ENCODE data around the gene UBE2I. TPM values are rescaled to one million over a fixed set of nuclear protein-coding genes. Genes with fewer than 3 reads are reported as not detected.
"Not testable (repeated sequence)": the region's sequence is repeated elsewhere in the genome, so short reads cannot be mapped to it uniquely, and the experiment has no call there.

UBE2I gene
- total RNA-seq, 1 experiment from 2014 or later = 78.2 TPM

- DNase-seq (ENCODE audit: low read depth) = no peak
Observed at GRCh38 chr16:1312903-1313302, 3.5 kb downstream of the UBE2I start.

- DNase-seq (ENCODE audit: low read depth) = no peak
Observed at GRCh38 chr16:1313721-1314369, 4.4 kb downstream of the UBE2I start.

DNA sequence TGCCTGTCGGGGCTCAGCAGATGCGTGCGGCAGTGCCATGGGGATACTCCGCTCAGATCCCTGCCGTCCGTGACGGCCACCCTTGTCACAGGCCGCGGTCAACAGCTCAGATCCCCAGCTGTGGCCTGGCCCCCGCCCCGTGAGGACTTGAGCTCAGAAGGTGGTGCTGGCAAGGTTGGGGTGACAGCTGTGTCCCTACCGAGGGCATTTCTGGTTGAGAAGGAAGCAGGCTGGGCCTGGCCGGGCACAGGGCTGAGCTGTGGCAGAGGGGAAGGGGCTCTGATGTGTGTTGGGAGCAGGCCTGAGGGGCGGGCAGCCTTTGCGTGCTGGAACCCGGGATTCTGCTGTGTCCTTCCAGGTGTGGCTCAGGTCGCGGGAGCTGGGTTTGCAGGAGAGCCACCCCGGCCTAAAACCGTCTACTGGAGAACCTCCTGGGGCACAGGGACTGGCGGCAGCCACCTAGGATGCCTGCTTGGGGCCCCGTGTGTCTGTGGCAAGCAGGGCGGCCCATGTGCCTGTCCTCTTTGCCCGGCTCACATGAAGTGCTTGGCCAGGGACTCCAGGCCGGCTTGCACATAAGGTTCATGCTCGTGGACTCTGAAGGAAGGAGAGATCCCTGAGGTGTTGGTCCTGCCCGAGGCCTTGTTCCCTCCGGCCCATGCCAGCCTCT lies 5.1 kb downstream of the UBE2I start:
- no peak for DNase-seq (ENCODE audit: low read depth)

- no peak for DNase-seq (ENCODE audit: low read depth)
Observed at GRCh38 chr16:1315081-1316032, 5.9 kb downstream of the UBE2I start.

DNA sequence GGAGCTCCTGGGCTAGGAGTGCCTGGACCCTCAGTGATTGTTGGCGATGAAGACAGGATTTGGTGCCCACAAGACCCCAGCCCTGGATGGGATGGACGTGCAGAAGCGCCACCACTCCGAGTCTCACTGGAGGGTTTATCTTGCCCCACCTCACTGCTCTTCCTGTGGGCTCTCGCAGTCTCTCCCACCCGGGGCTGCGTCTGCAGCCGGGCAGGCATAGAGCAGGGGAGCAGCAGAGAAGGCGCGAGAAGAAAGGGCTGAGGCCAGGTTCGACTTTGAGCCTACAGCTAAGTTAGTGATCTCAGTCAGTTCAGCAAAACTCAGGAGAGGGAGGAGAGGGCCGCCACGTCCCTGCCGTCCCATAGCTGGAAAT lies 6.6 kb downstream of the UBE2I start:
- no peak for DNase-seq (ENCODE audit: low read depth)

GRCh38 chr16:1317479-1318267 lies 8.2 kb downstream of the UBE2I start:
- DNase-seq (ENCODE audit: low read depth) = no peak

DNA sequence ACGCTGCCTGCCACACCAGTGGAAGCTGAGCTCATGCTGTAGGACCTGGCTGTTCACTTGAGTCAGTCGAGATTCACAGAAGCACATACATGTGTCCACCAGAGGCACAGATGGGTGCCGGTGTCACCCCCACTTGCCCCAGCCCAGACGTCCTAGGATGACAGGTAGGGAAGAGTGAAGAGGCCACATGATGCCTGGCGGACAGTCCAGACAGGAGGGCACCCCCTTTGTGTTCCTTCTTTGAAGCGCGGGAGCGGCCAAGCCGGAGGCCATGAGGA lies 8.8 kb downstream of the UBE2I start:
- DNase-seq (ENCODE audit: low read depth) = no peak

GRCh38 chr16:1319041-1319440 lies 9.6 kb downstream of the UBE2I start:
- no peak for DNase-seq (ENCODE audit: low read depth)

- DNase-seq (ENCODE audit: low read depth) = no peak
Observed at GRCh38 chr16:1320097-1320496, 10.7 kb downstream of the UBE2I start.

DNA sequence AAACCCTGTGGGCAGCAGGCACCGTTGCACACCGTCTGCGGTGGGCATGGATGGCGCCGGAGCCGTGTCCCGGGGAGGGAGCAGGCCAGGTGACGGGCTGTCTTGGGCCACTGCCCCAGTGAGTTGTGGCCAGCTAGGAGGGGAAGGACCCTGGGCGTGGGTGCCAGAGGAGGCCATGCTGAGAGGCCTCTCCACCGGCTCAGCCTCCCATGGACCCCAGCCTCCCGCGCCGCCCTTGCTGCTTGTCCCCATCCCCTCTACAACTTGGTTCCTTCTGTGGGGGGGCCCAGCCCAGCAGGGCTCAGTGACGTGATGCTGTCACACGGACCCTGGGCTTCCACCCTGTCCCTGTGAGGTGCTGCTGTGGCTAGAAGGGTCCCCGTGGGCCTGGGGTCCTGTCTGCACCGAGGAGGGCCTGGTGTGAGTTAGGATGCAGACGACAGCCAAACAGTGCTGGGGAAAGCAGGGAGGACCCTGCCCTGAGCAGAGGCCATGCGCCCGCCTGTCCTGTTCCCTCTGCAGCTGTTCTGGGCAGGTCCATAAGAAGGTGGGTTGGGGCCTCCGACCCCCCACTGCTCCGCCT lies 11.3 kb downstream of the UBE2I start:
- no peak for DNase-seq (ENCODE audit: low read depth)

DNA sequence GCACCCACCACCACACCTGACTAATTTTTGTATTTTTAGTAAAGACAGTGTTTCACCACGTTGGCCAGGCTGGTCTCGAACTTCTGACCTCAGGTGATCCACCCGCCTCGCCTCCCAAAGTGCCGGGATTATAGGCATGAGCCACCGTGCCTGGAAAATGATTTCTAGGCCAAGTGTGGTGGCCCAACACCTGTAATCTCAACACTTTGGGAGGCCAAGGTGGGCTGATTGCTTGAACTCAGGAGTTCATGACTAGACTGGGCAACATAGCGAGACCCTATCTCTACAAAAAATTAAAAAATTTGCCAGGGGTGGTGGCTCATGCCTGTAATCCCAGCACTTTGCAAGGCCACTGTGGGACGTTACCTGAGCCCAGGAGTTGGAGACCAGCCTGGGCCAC lies 13.0 kb downstream of the UBE2I start:
- DNase-seq (ENCODE audit: low read depth) = no peak

DNA sequence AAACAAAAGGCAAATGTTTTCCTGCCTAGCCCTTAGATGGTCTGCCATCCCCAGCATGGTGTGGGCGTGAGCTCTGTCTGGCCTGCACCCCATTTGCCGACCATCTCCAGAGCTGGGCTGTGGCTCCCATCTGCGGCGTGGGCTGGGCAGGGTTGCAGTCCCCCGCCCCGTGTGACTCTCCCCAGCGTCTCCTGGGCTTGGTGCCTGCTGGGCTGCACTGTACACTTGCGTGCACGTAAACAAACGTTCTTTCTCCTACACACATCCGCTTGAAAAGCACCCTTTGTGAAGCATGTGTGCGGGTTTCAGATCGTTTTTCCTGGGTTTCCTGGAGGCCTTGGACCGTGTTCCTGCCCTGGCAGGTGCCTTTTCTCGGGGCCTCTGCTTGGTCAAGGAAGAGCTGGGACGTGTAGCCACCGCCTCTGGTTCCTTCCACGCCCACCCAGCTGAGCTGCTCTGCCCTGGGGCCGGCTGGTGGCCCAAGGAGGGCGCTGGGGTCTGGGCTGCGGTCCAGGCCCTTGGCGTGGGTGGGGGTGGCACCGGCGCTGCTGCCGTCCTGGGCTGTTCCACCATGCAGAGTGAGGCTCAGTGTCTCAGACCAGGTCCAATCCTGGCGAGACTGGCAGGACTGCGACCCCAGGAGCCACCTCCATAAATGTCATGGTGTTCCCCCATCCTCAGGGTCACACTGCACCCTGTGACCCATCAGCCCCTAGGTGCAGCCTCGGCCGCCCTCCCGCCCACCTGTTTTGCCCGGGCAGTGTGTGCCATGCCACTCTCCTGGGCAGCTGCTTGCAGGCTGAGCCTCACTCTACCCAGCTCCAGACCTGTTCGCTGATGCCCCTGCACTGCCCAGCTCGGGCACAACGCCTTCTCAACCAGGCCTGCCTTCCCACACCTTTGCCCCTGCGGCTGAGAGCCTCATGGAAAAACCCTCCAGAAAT lies 14.1 kb downstream of the UBE2I start:
- DNase-seq (ENCODE audit: low read depth) = no peak

GRCh38 chr16:1324286-1324826 lies 14.9 kb downstream of the UBE2I start:
- DNase-seq (ENCODE audit: low read depth) = no peak

DNA sequence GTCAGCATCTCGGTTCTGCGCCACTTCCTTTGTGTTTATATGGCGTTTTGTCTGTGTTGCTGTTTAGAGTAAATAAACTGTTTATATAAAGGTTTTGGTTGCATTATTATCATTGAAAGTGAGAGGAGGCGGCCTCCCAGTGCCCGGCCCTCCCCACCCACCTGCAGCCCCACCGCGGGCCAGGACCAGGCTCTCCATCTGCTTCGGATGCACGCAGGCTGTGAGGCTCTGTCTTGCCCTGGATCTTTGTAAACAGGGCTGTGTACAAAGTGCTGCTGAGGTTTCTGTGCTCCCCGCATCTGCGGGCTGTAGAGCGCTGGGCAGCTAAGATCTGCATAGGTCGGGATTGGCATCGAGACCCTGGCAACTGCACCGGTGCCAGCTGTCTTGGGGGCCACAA lies 15.8 kb downstream of the UBE2I start:
- DNase-seq (ENCODE audit: low read depth) = no peak

DNA sequence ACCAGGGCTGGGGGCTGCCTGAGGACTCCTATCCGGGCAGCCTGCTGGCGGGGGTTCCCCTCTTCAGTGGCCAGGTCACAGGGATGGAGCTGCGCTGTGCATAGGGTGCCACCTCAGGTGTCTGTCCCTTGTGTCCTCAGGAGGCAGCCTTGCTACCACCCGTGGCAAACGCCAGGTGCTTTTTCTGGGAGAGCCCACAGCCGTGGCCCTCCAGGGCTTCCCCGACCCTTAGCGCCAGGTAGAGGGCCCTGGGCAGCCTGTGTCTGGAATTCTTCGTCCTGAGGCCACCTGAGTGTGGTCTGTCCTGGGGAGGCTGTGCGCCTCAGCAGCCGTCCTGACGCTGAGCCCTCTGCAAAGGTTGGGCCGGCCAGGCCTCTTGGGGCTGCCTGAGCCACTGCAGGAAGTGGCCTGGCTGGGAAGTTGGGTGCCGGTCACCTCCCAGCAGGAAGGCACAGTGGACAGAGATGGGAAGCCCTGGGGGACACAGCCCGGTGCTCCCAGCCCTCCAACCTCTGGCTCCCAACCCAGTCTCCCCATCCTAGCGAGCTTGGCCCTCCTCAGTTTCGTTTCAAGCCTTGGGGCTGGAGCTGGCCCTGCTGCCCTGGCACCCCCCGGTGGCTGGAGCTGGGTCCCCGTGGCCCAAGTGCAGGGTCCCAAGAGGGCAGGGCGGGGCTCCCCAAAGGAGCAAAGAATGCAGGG lies 16.4 kb downstream of the UBE2I start:
- DNase-seq (ENCODE audit: low read depth) = no peak

DNA sequence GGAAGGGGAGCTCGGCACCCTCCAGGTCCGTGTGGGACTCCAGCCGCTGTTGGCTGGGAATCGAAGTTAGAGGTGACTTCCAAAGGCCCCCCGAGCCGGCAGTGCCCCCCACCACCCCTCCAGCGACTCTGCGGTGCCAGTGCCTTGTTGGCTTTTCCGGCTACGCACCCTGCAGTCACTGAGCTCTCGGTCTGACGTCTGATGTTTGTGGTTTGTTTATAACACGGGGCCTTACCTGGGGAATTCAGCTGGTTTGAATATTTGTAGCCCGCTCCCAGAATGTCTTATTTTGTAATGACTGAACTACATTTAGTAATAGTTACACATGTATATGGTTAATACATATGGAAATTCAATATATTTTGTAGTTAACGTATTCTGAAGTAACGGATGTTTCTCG lies 17.0 kb downstream of the UBE2I start:
- DNase-seq (ENCODE audit: low read depth) = no peak

DNA sequence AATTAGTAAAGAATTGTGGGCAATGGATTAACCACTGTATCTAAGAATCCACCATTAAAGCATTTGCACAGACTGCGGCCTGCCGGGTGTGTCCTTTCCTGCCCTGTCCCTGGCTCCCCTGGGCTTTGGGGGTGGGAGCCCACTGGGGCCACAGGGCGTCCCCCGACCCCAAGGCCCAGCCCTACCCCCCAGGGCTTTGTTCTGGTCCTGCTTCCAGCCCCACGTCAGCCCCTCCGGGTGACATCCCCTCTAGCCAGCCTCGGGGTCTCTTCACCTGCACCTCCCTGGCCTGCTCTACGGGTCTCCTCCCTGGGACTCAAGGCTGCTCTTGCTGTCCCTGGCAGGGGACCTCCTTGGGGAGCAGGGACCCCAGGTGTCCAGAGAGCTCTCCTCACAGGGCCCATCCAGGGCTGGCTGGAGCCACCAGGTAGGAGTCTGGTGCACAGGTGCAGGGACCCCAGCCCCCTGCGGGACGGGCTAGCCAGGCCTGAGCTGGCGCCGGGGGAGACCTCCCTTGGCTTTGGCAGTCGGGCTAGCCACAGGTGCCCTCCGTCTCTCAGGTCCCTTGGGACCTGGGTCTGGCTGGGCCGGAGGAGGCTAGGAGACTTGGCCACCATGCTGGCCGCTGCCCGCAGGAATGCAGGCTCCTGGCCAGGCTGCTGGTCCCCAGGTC lies 17.6 kb downstream of the UBE2I start:
- DNase-seq (ENCODE audit: low read depth) = no peak

GRCh38 chr16:1327619-1327947 lies 18.1 kb downstream of the UBE2I start:
- DNase-seq (ENCODE audit: low read depth) = no peak

DNA sequence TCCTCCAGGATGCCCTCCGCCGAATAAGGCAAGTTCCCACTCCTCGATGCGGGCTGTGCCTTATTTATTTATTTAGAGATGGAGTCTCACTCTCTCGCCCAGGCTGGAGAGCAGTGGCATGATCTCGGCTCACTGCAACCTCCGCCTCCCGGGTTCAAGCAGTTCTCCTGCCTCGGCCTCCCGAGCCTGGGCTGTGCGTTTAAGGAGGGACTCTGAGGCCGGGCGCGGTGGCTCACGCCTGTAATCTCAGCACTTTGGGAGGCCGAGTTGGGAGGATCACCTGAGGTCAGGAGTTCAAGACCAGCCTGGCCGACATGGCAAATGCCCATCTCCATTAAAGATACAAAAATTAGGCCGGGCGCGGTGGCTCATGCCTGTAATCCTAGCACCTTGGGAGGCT lies 18.7 kb downstream of the UBE2I start:
- not testable (repeated sequence) for DNase-seq (ENCODE audit: low read depth)
